ENCODE data around the gene CRYBA2. TPM values are rescaled to one million over a fixed set of nuclear protein-coding genes. Genes with fewer than 3 reads are reported as not detected.

CRYBA2 gene
- total RNA-seq, 1 donor from 2014 or later: not detected

- no peak for DNase-seq (ENCODE audit: low read depth in 2 of 2)
Measured at GRCh38 chr2:219023045-219023605, 29.9 kb upstream of the CRYBA2 start.

GRCh38 chr2:219022616-219023015 lies 29.4 kb upstream of the CRYBA2 start:
- no peak for DNase-seq (ENCODE audit: low read depth in 2 of 2)

- DNase-seq (ENCODE audit: low read depth in 2 of 2): no peak
Measured at GRCh38 chr2:219022041-219022440, 28.8 kb upstream of the CRYBA2 start.

- DNase-seq (ENCODE audit: low read depth in 2 of 2): no peak
Measured at GRCh38 chr2:219021591-219021990, 28.4 kb upstream of the CRYBA2 start.

GRCh38 chr2:219020604-219021365 lies 27.6 kb upstream of the CRYBA2 start:
- DNase-seq (ENCODE audit: low read depth in 2 of 2): no peak

- DNase-seq (ENCODE audit: low read depth in 2 of 2): no peak
Measured at GRCh38 chr2:219019436-219019835, 26.2 kb upstream of the CRYBA2 start.

- no peak for DNase-seq (ENCODE audit: low read depth in 2 of 2)
Measured at GRCh38 chr2:219018726-219019125, 25.5 kb upstream of the CRYBA2 start.

GRCh38 chr2:219018286-219018685 lies 25.1 kb upstream of the CRYBA2 start:
- no peak for DNase-seq (ENCODE audit: low read depth in 2 of 2)

- no peak for DNase-seq (ENCODE audit: low read depth in 2 of 2)
Measured at GRCh38 chr2:219017201-219017931, 24.1 kb upstream of the CRYBA2 start.

- no peak for DNase-seq (ENCODE audit: low read depth in 2 of 2)
Measured at GRCh38 chr2:219016721-219017120, 23.5 kb upstream of the CRYBA2 start.

- no peak for DNase-seq (ENCODE audit: low read depth in 2 of 2)
Measured at GRCh38 chr2:219010873-219011272, 17.7 kb upstream of the CRYBA2 start.

- DNase-seq (ENCODE audit: low read depth in 2 of 2): no peak
Measured at GRCh38 chr2:219010162-219010756, 17.0 kb upstream of the CRYBA2 start.

- DNase-seq (ENCODE audit: low read depth in 2 of 2): no peak
Measured at GRCh38 chr2:219009294-219009693, 16.1 kb upstream of the CRYBA2 start.

- DNase-seq (ENCODE audit: low read depth in 2 of 2): no peak
Measured at GRCh38 chr2:219003979-219004378, 10.8 kb upstream of the CRYBA2 start.

- DNase-seq (ENCODE audit: low read depth in 2 of 2): peak in 1 of 2 donors; percentile 9
Measured at GRCh38 chr2:219003267-219003634, 10.0 kb upstream of the CRYBA2 start.

- DNase-seq (ENCODE audit: low read depth in 2 of 2): peak in 1 of 2 donors; percentile 38
Measured at GRCh38 chr2:219002395-219003266, 9.4 kb upstream of the CRYBA2 start.

- DNase-seq (ENCODE audit: low read depth in 2 of 2): no peak
Measured at GRCh38 chr2:219001577-219002394, 8.6 kb upstream of the CRYBA2 start.

GRCh38 chr2:219001100-219001576 lies 7.9 kb upstream of the CRYBA2 start:
- no peak for DNase-seq (ENCODE audit: low read depth in 2 of 2)

- no peak for DNase-seq (ENCODE audit: low read depth in 2 of 2)
Measured at GRCh38 chr2:219000569-219000960, 7.3 kb upstream of the CRYBA2 start.

GRCh38 chr2:218999881-219000568 lies 6.8 kb upstream of the CRYBA2 start:
- DNase-seq (ENCODE audit: low read depth in 2 of 2): no peak
